ENCODE results near the gene MAF. TPM values are rescaled to one million over a fixed set of nuclear protein-coding genes. Genes with fewer than 3 reads are reported as not detected.

The MAF gene
- total and polyA plus RNA-seq, 2 of the 4 experiments (the other 2 are of a cell fraction): under 0.01 to 0.02 TPM

GRCh38 chr16:79638386-79638785 is 37.8 kb upstream of the MAF start:
- Histone ChIP-seq H3K27me3 (ENCODE audit: control insufficient read depth, insufficient read depth, low read length) (no peaks in the 10 kb centered on the region), H2BK15ac (ENCODE audit: low read depth, low read length) (no peak overlapping the region), H4K91ac (ENCODE audit: insufficient read depth, low read depth, low read length) (no peak overlapping the region), H2BK5ac (ENCODE audit: low read depth, low read length, poor library complexity, severe bottlenecking) (no peak overlapping the region), H2AFZ (replicated peaks; ENCODE audit: low read length, poor library complexity) (no peak overlapping the region), H3K4ac (ENCODE audit: low read depth, low read length) (no peak overlapping the region), H3K4me3 (ENCODE audit: insufficient read depth, low read depth, low read length) (no peak overlapping the region), H3K36me3 (ENCODE audit: control insufficient read depth, insufficient read depth, low read length) (no peaks in the 10 kb centered on the region), H3K56ac (ENCODE audit: extremely low read depth, insufficient read depth, low read length) (no peak overlapping the region), H3K79me1 (ENCODE audit: low read depth in 1 of 2, low read length in 2 of 2) (no peaks in the 10 kb centered on the region), H3K14ac (replicated peaks; ENCODE audit: low read depth, low read length) (no peak overlapping the region), H4K8ac (ENCODE audit: low read depth in 2 of 2, low read length in 2 of 2) (no peak overlapping the region), H2BK20ac (ENCODE audit: low read depth, low read length) (no peak overlapping the region), H4K5ac (ENCODE audit: low read depth, low read length) (no peak overlapping the region), H3K18ac (ENCODE audit: low read depth, low read length) (no peak overlapping the region), H3K27ac (ENCODE audit: insufficient read depth, low read length) (no peak overlapping the region), H3K9ac (ENCODE audit: low read depth, low read length) (no peak overlapping the region), H3K4me1 (ENCODE audit: control insufficient read depth, insufficient read depth, low read length) (no peaks in the 10 kb centered on the region), H3K23ac (ENCODE audit: low read depth, low read length) (no peak overlapping the region), H3K9me1 (ENCODE audit: insufficient read depth, low read length) (no peaks in the 10 kb centered on the region), H2AK9ac (replicated peaks; ENCODE audit: low read depth, low read length, poor library complexity) (peak overlapping the region; percentile 58), H2BK120ac (ENCODE audit: low read depth, low read length) (no peak overlapping the region), H4K20me1 (ENCODE audit: insufficient read depth, low read length) (no peaks in the 10 kb centered on the region), H2AK5ac (ENCODE audit: low read depth, low read length) (no peak overlapping the region), H3K9me3 (ENCODE audit: control insufficient read depth, insufficient read depth, low read length) (peaks cover 5% of the 10 kb centered on the region), H3K4me2 (ENCODE audit: low read depth, low read length) (no peak overlapping the region)
- no TSS peak for BruUV-seq (replicated peaks)
- intact Hi-C loops (cut with micrococcal nuclease): no loop called here
- no peak for ATAC-seq (ENCODE audit: low read depth)
- POLR2A ChIA-PET (ENCODE audit: unreplicated experiment): no interaction called here
- dilution Hi-C loops (cut with HindIII; ENCODE audit: low sequenced_read_pairs, unreplicated experiment): no loop called here
- WGBS, 2 experiments (ENCODE audit: extremely low coverage in 2 of 2, insufficient read length in 1 of 2): 42% methylated on average over 5 of the region's 5 CpGs; no CpG with 5 or more reads in 1 of the 2 experiments
- DNase-seq: no peak
- in situ Hi-C loops (cut with MboI; ENCODE audit: low sequenced_read_pairs): no loop called here
- CTCF ChIA-PET: no interaction called here
- TF ChIP-seq BHLHE40 (IDR thresholded peaks at IDR 0.05; ENCODE audit: low read depth, low read length) (no peak), MAZ (IDR thresholded peaks at IDR 0.05; ENCODE audit: borderline replicate concordance, low read depth, low read length) (no peak), MAFK (IDR thresholded peaks at IDR 0.05; ENCODE audit: low read depth, low read length) (no peak), NFE2L2 (IDR thresholded peaks at IDR 0.05; ENCODE audit: low read depth, low read length) (no peak), POLR2A (IDR thresholded peaks at IDR 0.05; ENCODE audit: low read depth, low read length) (no peak), CTCF (conservative IDR thresholded peaks at IDR 0.05; ENCODE audit: low read depth, low read length) (no peak), FOS (IDR thresholded peaks at IDR 0.05; ENCODE audit: low read depth, low read length) (no peak), RAD21 (IDR thresholded peaks at IDR 0.05; ENCODE audit: low read length) (no peak), SMC3 (IDR thresholded peaks at IDR 0.05; ENCODE audit: low read depth, low read length) (no peak), CEBPB (IDR thresholded peaks at IDR 0.05; ENCODE audit: low read depth, low read length) (no peak)
- TF ChIP-seq, protein P1, sequence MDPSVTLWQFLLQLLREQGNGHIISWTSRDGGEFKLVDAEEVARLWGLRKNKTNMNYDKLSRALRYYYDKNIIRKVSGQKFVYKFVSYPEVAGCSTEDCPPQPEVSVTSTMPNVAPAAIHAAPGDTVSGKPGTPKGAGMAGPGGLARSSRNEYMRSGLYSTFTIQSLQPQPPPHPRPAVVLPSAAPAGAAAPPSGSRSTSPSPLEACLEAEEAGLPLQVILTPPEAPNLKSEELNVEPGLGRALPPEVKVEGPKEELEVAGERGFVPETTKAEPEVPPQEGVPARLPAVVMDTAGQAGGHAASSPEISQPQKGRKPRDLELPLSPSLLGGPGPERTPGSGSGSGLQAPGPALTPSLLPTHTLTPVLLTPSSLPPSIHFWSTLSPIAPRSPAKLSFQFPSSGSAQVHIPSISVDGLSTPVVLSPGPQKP (IDR thresholded peaks at IDR 0.05; ENCODE audit: borderline replicate concordance, low read depth, low read length): no peak

All from IMR-90 (cell line).